IPS-11a (cell line): ENCODE results near the gene IMPDH2.

Experiments
- H3K4me3 ChIP-seq: one replicate; pipeline ENCODE4 v1.5.1; 2013; ENCODE audit warnings: low read depth, low read length, control low read depth

The IMPDH2 gene

DNA sequence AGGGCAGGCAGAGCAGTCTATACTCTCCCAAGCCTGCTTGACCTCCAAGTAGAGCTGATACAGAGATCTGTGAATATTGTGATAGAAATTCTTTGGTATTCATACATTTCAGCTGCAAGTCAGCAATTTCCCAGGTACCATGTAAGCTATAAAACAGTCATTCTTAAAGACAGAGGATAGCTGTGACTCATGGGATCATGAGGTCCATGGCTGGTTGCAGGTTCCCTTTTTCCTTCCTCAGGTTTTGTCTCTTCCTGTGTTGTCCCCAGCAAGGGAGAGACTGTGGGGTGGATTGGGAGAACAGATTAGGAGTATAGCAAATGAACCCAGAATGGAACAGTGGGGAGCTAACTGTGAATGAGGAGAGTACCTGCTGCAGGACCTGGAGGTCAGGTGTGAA, 44.5 kb downstream of the IMPDH2 start:
- H3K4me3 ChIP-seq: no peak overlapping the region

DNA sequence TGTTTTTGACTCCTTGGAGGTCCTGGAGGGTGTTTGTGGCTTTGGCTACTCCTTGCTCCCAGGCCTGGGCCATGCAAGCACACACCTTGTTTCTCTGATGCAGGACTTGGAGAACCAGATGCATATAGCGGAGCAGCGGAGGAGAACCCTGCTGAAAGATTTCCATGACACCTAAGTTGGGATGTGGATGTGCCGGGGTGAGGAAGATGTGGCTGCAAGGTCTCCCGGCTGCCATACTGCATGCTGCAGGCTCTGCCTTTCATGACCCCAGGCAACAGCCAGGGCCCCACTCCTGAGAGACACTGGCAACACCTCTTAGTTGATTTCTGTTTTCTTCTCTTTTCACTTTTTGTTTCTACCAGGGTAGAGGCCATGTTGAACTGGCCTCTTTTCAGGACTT, 46.1 kb downstream of the IMPDH2 start:
- H3K4me3 ChIP-seq: no peak overlapping the region

DNA sequence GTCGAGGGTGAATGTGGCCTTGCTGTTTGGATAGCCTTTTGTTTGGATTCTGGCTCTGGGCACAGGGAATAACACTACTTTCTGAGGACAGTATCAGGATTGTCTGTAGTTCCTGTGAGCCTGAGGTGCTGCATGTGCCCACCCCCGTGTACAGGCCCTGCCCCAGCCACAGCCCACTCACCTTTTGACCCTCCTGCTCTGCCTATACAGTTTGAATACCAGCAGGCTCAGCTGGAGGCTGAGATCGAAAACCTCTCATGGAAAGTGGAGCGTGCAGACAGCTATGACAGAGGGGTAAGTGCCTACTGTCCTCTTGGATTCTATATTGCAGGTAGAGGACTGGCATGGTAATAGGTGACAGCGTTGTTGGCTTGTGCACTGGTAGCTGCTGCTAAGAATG, 46.5 kb downstream of the IMPDH2 start:
- H3K4me3 ChIP-seq: no peak overlapping the region

DNA sequence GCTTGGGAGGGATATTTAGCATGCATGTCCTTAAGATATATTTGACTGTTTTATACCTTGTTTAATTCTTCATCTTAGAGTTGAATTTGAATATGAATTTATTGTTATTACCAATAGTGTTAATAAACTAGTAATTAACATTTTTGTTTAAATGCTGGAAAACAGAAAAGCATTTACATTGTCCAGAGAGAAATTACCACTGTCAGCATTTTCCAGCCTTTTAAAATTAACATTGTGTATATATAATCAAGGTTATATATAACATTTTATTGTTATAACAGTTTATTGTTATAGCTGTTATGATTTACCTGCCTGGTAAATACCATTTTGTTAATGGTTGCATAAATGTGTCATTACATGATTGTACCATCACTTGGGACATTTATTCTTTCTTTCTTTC, 47.2 kb downstream of the IMPDH2 start:
- H3K4me3 ChIP-seq: no peak overlapping the region

DNA sequence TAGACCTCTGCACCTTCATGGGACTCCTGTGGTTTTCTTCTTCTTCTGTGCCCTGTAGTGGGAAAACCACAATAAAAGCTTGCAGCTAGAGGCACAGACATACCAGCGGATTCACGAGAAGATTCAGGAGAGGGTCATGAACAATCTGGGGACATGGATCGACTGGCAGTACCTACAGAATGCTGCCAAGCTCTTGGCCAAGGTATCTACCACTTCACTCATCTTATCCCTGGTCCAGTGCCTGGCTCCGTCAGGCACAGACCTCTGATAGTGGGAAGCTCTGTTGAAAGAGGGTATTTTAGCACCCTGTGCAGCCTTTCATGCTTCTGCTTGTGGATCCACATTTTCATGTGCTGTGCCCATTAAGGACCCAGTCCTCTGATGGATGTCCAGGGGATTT, 48.9 kb downstream of the IMPDH2 start:
- H3K4me3 ChIP-seq: no peak overlapping the region

DNA sequence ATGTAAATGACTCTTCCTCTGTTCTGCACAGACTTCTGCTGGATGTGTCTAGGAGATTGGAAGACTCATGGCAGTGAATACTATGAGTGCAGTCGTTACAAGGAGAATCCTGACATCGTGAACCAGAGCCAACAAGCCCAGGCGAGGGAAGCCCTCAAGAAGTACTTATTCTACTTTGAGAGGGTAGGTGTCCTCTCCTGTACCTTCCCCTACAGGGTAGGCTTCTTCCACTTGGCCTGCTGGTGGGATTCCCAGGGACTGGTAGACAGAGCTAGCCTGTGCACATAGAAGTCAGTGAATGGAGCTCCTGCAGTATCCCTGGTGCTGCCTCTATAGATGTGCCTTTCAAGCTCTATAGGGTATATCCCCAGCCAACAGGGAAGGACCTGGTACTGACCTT, 49.7 kb downstream of the IMPDH2 start:
- H3K4me3 ChIP-seq: no peak overlapping the region
